Activated naive CD4-positive, alpha-beta T cell treated with anti-CD3 and anti-CD28 coated beads, Interleukin-2, amount 10 ng/mL, durations not matched to agents 7 days and 5 days (primary cell): Measurements from ENCODE around the gene CDCP2.

Experiments used
- CTCF ChIA-PET: fragments of 350-600 bp; sonication (Branson Sonifier 250); formaldehyde crosslinking; loops from one replicate; lab custom pipeline; 2021; ENCODE audit warnings: antibody characterized with exemption; lab: Charles Lee
- DNase-seq: peaks from one replicate; pipeline ENCODE4 v3.0.0-alpha.2; 2020
- H3K27ac Mint-ChIP-seq: one replicate; pipeline ENCODE4 v1.8.0; 2021; ENCODE audit warnings: mild to moderate bottlenecking, moderate library complexity, mixed read lengths
- H3K27me3 Mint-ChIP-seq: one replicate; pipeline ENCODE4 v1.8.0; 2021; ENCODE audit warnings: mild to moderate bottlenecking, mixed read lengths
- H3K36me3 Mint-ChIP-seq: one replicate; pipeline ENCODE4 v1.8.0; 2021; ENCODE audit warnings: mixed read lengths
- H3K4me1 Mint-ChIP-seq: one replicate; pipeline ENCODE4 v1.8.0; 2021; ENCODE audit warnings: mixed read lengths
- H3K4me3 Mint-ChIP-seq: one replicate; pipeline ENCODE4 v1.8.0; 2021; ENCODE audit warnings: mild to moderate bottlenecking, moderate library complexity, mixed read lengths
- H3K9me3 Mint-ChIP-seq: one replicate; pipeline ENCODE4 v1.8.0; 2021; ENCODE audit warnings: mixed read lengths

Gene CDCP2

DNA sequence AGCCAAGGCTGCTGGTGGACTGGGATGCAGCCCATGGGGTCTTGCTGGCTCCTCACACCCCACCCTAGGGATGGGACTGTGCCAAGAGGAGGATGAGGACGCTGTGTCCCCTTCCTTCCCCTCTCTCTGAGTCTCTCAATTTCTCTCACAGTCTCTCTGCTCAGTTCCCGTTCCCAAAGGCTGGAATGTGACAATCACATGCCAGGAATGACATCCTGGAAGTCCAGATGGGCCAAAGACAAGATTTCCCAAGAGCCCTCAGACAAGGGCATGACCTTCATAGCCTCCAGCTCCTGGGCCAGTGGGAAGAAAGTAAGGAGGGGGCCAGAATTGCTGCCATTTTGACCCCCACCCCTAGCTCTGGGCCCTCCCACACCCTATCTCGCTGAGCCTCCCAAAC is 7.6 kb upstream of the CDCP2 start:
- H3K9me3 Mint-ChIP-seq, result no peaks in the 10 kb centered on the region
- CTCF ChIA-PET, result interaction anchor here (1.4 kb wide), 1 partner anchor 329 kb away, joined by 4 read pairs; no protein-coding TSS in a partner anchor
- no peaks in the 10 kb centered on the region for H3K36me3 Mint-ChIP-seq
- no peaks in the 10 kb centered on the region for H3K27me3 Mint-ChIP-seq
- no peak for DNase-seq
- no peaks in the 10 kb centered on the region for H3K4me1 Mint-ChIP-seq
- no peak overlapping the region for H3K4me3 Mint-ChIP-seq
- no peak overlapping the region for H3K27ac Mint-ChIP-seq

- Mint-ChIP-seq H3K27ac (no peak overlapping the region), H3K9me3 (no peaks in the 10 kb centered on the region), H3K4me3 (no peak overlapping the region), H3K27me3 (peaks cover 3% of the 10 kb centered on the region), H3K36me3 (no peaks in the 10 kb centered on the region), H3K4me1 (no peaks in the 10 kb centered on the region)
- DNase-seq, result no peak
- CTCF ChIA-PET, result no interaction called here
Observed at GRCh38 chr1:54159733-54160316, 7.0 kb upstream of the CDCP2 start.

DNA sequence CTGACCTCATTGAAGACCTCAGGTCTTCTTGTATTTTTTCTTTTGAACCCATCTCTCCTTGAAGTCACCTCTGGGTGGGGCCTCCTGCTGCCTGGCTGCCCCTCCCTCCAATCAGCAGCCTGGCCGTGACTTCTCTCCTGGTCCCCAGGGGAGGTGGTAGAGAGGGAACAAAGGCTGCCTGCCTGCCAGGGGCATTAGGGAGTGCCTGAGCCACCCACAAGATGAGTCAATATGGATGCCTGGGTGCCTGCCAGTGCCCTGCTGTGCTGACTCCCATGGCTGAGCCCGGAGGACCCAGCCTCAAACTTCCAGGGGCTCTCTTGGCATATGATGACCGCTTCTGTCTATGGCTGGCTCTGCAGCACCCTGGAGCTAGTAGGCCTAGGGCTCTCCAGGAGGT is 5.3 kb upstream of the CDCP2 start:
- CTCF ChIA-PET, result no interaction called here
- Mint-ChIP-seq H3K36me3 (no peaks in the 10 kb centered on the region), H3K27me3 (peaks cover 16% of the 10 kb centered on the region), H3K4me1 (no peaks in the 10 kb centered on the region), H3K27ac (peak overlapping the region; percentile 6), H3K9me3 (no peaks in the 10 kb centered on the region), H3K4me3 (no peak overlapping the region)
- DNase-seq, result no peak

DNA sequence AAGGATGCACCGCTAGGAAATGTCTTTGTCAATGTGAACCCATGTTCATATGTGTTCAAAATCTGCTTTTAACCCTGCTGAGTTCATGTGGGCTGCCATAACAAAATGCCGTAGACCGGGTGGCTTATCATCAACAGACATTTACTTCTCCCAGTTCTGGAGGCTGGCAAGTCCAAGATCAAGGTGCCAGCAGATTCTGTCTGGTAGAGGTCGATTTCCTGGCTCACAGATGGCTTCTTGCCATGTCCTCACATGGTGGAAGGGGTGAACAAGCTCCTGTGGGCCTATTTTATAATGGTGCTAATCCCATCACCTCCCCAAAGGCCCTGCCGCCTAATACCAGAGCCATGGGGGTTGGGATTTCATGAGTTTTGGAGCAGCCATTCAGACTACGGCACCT is 4.6 kb upstream of the CDCP2 start:
- peaks cover 20% of the 10 kb centered on the region for H3K27me3 Mint-ChIP-seq
- H3K27ac Mint-ChIP-seq, result no peak overlapping the region
- DNase-seq, result no peak
- CTCF ChIA-PET, result no interaction called here
- no peak overlapping the region for H3K4me3 Mint-ChIP-seq
- no peaks in the 10 kb centered on the region for H3K4me1 Mint-ChIP-seq
- no peaks in the 10 kb centered on the region for H3K36me3 Mint-ChIP-seq
- no peaks in the 10 kb centered on the region for H3K9me3 Mint-ChIP-seq

DNA sequence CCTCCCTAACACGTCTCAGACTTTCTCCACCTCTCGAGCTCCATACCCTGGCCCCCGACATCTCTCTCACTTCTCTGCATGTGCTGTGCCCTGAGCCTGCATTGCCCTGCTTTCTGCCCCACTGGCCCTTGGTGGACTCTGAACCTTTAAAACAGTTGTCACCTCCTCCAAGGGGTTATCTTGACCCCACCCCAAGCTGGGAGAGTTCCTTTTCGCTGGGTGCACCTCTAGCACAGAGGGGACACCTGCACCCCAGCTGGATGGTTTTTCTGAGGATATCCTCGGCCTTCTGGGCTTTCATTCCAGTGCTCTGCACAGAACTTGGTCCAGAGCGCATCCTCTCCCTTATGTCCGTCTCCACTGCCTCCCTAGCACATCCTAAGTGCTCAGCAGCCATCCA is 4.2 kb upstream of the CDCP2 start:
- Mint-ChIP-seq H3K9me3 (no peaks in the 10 kb centered on the region), H3K4me1 (no peaks in the 10 kb centered on the region), H3K36me3 (no peaks in the 10 kb centered on the region), H3K4me3 (no peak overlapping the region), H3K27ac (no peak overlapping the region), H3K27me3 (peaks cover 20% of the 10 kb centered on the region)
- DNase-seq, result no peak
- CTCF ChIA-PET, result no interaction called here

DNA sequence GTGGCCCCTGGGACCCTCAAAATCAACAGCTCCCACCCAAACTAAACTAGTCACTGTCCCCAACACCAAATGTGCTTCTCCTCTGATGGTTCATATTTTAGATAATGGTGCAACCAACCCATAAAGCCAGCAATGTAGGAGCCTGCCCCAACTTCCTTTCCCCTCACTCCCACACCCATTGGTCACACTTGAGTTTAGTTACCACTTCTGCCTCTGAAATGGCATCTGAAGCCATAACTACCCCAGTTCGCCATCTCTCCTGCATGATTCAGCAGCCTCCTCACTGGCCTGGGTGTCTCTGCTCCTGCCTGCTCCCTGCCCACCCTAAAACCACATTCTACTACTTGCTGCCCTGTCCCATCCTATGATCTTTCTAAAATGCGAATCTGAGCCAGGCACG is 3.4 kb upstream of the CDCP2 start:
- Mint-ChIP-seq H3K27ac (no peak overlapping the region), H3K9me3 (no peaks in the 10 kb centered on the region), H3K4me1 (no peaks in the 10 kb centered on the region), H3K4me3 (no peak overlapping the region), H3K27me3 (peaks cover 20% of the 10 kb centered on the region), H3K36me3 (no peaks in the 10 kb centered on the region)
- CTCF ChIA-PET, result no interaction called here
- DNase-seq, result no peak

DNA sequence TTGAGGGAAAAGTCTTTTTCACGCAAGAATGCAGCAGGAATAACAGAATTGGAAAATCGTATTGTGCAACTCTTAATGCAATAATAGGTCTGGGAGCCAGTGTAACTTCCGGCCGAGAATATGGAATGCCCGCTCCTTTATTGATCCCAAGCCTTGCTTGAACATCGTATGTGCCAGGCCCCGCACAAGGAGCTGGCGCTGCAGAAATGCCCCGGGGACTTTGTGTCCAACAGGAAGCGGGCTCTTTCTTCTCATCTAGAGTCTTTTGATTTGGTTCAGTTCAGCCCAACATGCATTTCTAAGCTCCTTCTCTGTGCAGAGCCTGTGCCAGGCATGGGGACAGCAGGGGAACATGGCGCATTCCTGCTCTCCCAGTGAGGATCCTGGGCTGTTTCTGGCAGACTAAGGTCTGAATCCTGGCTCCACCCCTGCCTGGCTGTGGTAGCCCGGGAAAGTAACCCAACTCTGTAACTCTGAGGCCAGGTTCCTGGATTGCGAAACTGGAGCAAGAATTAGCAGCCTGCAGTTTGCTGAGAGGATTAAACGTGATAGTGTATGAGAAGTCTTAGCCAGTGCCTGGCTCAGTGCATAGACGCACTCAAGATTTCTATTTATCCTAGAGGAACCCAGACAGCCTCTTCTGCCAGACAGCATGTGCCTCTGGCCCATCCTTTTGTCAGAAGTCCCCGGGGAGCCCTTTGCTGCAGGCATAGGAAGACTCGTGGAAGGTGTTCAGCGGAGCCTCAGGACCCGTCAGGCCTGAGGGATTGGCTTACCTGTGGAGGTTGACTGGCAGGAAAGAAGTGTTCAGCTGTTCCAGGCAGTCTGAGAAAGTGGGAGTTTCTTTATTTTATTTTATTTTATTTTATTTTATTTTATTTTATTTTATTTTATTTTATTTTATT is 987 bp upstream of the CDCP2 start:
- no peak for DNase-seq
- Mint-ChIP-seq H3K27ac (no peak overlapping the region), H3K27me3 (peaks cover 20% of the 10 kb centered on the region), H3K4me3 (no peak overlapping the region), H3K36me3 (no peaks in the 10 kb centered on the region), H3K9me3 (no peaks in the 10 kb centered on the region), H3K4me1 (peaks cover 2% of the 10 kb centered on the region)
- CTCF ChIA-PET, result no interaction called here

GRCh38 chr1:54151013-54151412 is 1.8 kb downstream of the CDCP2 start:
- Mint-ChIP-seq H3K27me3 (peaks cover 20% of the 10 kb centered on the region), H3K4me1 (peaks cover 2% of the 10 kb centered on the region), H3K36me3 (no peaks in the 10 kb centered on the region), H3K27ac (no peak overlapping the region), H3K9me3 (no peaks in the 10 kb centered on the region), H3K4me3 (no peak overlapping the region)
- CTCF ChIA-PET, result no interaction called here
- no peak for DNase-seq

- no peak overlapping the region for H3K27ac Mint-ChIP-seq
- H3K4me3 Mint-ChIP-seq, result no peak overlapping the region
- H3K27me3 Mint-ChIP-seq, result peaks cover 16% of the 10 kb centered on the region
- CTCF ChIA-PET, result no interaction called here
- no peaks in the 10 kb centered on the region for H3K9me3 Mint-ChIP-seq
- H3K4me1 Mint-ChIP-seq, result peaks cover 2% of the 10 kb centered on the region
- no peaks in the 10 kb centered on the region for H3K36me3 Mint-ChIP-seq
- DNase-seq, result no peak
Observed at GRCh38 chr1:54149734-54150133, 3.1 kb downstream of the CDCP2 start.

GRCh38 chr1:54144366-54144765 is 8.4 kb downstream of the CDCP2 start:
- H3K36me3 Mint-ChIP-seq, result no peaks in the 10 kb centered on the region
- CTCF ChIA-PET, result interaction anchor here (1.1 kb wide), 1 partner anchor 37 kb away, joined by 3 read pairs; no protein-coding TSS in a partner anchor
- no peaks in the 10 kb centered on the region for H3K9me3 Mint-ChIP-seq
- DNase-seq, result no peak
- no peak overlapping the region for H3K4me3 Mint-ChIP-seq
- H3K4me1 Mint-ChIP-seq, result no peaks in the 10 kb centered on the region
- no peak overlapping the region for H3K27ac Mint-ChIP-seq
- peaks cover 16% of the 10 kb centered on the region for H3K27me3 Mint-ChIP-seq

DNA sequence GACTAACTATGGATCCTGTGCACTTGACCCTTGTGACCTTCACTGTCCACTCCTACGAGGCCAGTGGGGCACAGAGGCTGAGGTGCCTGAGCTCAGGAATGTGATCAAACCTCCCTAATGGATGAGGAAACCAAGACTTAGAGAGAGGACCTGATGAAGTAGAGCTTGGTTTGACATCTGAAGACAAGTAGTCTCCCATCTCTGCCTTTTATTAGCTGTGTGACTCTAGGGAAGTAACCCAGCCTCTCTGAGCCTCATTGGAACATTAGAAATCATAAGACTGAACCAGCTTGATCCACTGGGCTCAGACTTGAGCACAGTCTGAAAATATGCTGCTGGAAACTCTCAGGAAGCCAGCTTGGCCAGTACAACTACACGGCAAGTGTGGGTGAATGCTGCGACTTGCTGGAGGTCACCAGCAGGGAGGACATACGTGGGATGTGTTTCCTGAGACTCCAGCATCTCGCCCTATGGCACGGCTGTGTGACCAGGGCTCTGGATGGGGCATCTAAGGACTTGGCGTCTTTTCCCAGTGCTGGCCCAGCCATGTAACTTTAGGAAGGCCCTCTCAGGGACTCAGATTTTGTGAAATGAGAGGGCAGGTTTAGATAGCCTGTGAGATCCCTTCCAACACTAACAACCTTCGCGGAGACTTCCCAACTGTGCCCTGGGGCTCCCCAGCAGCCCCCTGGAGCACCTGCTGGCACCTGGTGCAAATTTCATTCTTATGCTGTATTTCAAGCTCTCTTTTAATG is 10.5 kb downstream of the CDCP2 start:
- peaks cover 16% of the 10 kb centered on the region for H3K27me3 Mint-ChIP-seq
- H3K27ac Mint-ChIP-seq, result no peak overlapping the region
- no peaks in the 10 kb centered on the region for H3K36me3 Mint-ChIP-seq
- CTCF ChIA-PET, result no interaction called here
- DNase-seq, result no peak
- H3K4me1 Mint-ChIP-seq, result no peaks in the 10 kb centered on the region
- H3K4me3 Mint-ChIP-seq, result no peak overlapping the region
- no peaks in the 10 kb centered on the region for H3K9me3 Mint-ChIP-seq

DNA sequence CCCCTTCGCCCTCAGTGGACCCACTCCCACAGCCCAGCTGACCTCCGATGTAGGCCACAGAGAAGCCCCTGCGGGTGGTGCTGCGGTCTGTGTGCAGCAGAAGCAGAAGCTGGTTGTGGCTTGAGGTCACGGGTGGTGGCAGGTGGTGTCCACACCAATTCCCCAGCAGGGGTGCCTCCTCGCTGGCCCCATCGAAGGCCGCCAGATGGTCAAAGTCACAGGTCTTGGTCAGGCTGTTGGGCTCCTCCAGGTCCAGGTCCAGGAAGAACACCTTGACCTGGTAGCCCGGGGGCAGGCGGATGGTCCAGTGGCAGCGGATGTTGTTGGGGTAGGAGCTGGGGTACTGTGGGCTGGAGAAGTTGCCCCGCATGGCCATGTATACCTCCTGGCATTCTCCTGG is 13.1 kb downstream of the CDCP2 start:
- H3K9me3 Mint-ChIP-seq, result no peaks in the 10 kb centered on the region
- no peaks in the 10 kb centered on the region for H3K4me1 Mint-ChIP-seq
- no peak for DNase-seq
- H3K36me3 Mint-ChIP-seq, result no peaks in the 10 kb centered on the region
- no peak overlapping the region for H3K4me3 Mint-ChIP-seq
- H3K27me3 Mint-ChIP-seq, result peaks cover 16% of the 10 kb centered on the region
- no peak overlapping the region for H3K27ac Mint-ChIP-seq
- CTCF ChIA-PET, result no interaction called here

DNA sequence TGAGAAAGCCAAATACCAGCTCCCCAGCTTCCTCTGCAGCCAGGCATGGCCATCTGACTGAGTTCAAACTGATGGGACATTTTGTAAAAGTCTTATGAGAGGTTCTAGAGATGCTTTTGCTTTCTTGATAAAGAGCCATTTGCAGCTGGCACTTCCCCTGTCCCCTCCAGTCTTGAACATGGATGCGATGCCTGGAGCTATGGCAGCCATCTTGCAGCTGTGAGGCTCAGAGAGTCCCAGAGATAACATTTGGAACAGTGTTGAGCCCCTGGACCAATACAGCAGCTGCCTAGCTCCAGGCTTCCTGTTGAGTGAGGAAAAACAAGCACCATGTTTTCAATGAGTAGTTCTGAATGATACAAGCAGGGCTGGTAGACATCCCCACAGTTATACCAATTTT is 13.8 kb downstream of the CDCP2 start:
- no peaks in the 10 kb centered on the region for H3K4me1 Mint-ChIP-seq
- CTCF ChIA-PET, result no interaction called here
- no peak overlapping the region for H3K27ac Mint-ChIP-seq
- H3K27me3 Mint-ChIP-seq, result peaks cover 19% of the 10 kb centered on the region
- no peaks in the 10 kb centered on the region for H3K36me3 Mint-ChIP-seq
- DNase-seq, result no peak
- no peak overlapping the region for H3K4me3 Mint-ChIP-seq
- H3K9me3 Mint-ChIP-seq, result no peaks in the 10 kb centered on the region

GRCh38 chr1:54137534-54138061 is 15.2 kb downstream of the CDCP2 start:
- Mint-ChIP-seq H3K4me1 (no peaks in the 10 kb centered on the region), H3K36me3 (no peaks in the 10 kb centered on the region), H3K27ac (no peak overlapping the region), H3K27me3 (peaks cover 14% of the 10 kb centered on the region), H3K4me3 (no peak overlapping the region), H3K9me3 (no peaks in the 10 kb centered on the region)
- no peak for DNase-seq
- CTCF ChIA-PET, result no interaction called here
